Kidney capillary endothelial cell (primary cell): ENCODE data around the gene TMEM266.

Experiments
- DNase-seq: peaks from one replicate; pipeline ENCODE4 v3.0.0-alpha.2; 2018; ENCODE audit warnings: low spot score

The TMEM266 gene

DNA sequence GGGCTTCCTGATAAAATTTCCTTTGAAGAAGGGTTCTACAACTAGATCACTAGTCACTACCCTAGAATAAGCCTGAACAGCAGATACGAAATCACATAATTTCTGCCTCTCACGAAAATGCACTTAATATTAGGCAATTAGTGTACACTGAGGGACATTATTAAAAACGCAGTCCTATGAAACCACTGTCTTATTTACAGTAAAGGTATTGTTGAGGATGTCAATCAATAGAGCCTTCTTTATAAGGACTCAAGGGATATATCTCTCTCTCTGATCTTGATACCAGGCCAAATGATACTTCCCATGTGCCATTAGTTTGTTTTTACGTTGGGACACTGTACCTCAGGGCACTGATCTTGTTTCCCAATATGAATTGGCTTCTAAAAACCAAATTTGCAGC is 191.9 kb downstream of the TMEM266 start:
- DNase-seq: no peak

DNA sequence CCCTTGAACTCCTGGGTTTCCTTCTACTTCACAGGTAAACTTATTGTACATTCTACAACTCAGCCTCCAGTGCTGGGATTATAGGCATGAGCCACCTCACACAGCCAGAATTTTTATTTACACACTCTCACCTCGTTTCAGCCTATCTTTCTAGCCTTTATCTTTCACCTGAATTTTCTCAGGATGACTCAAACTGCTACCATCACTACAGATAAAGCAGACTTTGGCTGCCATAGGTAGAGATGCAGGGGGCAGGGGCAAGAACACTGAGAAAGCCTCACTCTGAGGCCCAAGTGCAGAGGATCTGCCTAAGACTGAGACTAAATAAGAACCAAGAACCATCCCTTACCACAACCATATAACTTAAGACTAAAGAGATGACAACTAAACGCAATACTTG is 192.5 kb downstream of the TMEM266 start:
- DNase-seq: no peak

DNA sequence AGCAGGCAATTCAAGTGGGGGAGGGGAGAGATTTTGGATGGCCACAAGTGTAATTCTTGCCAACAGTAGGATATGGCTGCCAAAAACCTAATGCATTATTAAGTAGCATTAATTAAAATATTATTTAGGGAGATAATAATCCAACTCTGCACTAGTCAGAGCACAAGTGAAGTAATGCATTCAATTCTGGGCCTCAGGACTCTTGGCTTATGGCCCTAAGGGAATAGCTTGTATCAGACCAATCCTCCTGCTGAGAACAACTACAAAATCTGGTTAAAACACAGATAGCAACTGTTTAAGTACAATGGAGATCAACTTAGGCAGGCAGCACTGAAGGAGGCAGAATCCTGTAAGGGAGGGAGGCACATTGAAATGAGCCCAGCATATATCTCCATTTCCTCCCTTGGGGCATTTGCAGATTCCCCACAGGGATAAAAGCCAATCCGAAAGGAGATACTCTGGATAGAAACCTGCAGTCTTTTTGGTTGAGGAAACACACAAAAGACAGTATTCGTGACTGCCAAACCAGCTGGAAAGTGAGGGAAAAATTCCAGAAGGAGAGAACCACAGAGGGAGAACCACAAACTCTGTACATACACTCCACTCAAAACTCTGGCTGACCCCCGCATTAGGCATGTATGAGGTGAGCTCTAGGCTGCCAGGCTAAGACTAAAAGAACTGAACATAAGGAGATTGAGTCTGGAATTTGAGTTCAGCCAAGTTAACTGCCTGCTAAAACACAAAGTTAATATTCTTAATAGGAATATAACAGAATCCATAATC is 194.1 kb downstream of the TMEM266 start:
- DNase-seq: no peak
